Measurements from ENCODE around the gene SLAMF9. TPM values are rescaled to one million over a fixed set of nuclear protein-coding genes. Genes with fewer than 3 reads are reported as not detected.

SLAMF9 gene
- total RNA-seq, 1 experiment from 2014 or later, result not detected

DNA sequence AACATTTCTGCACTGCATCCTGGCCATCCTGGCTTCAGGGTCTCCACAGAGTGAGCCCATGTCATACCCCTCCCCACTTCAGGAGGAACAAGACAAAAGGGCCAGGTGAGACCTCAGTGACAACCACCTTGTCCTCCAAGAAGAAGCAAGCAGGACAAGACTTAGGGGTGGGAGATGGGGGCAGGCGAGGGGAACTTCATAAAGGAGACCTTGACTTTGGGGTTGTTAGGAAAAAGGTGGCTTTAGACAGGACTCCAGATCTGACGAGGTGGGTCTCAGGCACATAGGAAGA lies 24.0 kb upstream of the SLAMF9 start (continued):
- no peak for TF ChIP-seq E2F5 (CRISPR knock-in tag; IDR thresholded peaks at IDR 0.05)
- TF ChIP-seq MYBL2 (CRISPR knock-in tag; IDR thresholded peaks at IDR 0.05), result no peak
- no peak for TF ChIP-seq ZNF232 (CRISPR knock-in tag; IDR thresholded peaks at IDR 0.05)
- no peak for TF ChIP-seq TP53 (CRISPR knock-in tag; IDR thresholded peaks at IDR 0.05)
- TF ChIP-seq JAZF1 (CRISPR knock-in tag; IDR thresholded peaks at IDR 0.05), result no peak
- no peak for TF ChIP-seq ZBTB21 (CRISPR knock-in tag; IDR thresholded peaks at IDR 0.05; ENCODE audit: borderline replicate concordance)

DNA sequence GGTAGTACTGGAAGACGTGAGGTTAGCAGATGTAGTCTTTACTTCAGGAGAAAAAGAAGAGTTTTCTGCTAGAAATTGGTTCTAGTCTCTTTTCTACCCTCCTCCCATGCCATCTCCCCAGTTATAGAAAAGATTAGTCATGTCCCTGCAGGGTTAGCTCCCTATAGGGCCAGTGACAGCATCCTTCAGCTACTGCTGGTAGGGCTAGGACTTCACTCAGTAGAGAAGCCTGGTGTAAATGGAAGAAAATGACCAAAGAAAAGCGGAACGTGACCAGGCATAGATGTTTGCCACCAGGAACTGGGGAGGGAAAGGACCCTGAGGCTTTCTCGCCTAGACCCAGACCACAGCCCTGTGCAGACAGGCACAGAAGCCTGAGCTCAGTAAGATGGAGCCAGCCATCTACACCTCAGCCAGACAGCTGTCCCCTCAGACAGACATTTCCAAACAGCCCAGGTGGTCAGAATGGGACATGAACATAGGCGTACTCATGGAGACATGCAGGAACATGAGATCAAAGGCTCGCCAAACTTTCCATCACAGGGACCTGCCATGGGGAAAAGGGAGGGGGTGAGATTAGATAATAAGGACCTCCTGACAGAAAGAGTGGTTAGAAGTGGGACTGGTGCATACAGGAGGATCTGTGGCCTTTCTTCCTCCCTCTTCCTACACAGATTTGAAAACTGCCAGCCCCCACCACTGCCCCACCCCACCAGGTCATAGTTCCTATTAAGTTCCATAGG lies 23.5 kb upstream of the SLAMF9 start:
- H3K27ac Mint-ChIP-seq, result no peak overlapping the region

More for the DNA sequence above, 23.5 kb upstream of the SLAMF9 start:
- Mint-ChIP-seq H3K36me3 (no peaks in the 10 kb centered on the region), H3K9me3 (no peaks in the 10 kb centered on the region), H3K27me3 (ENCODE audit: low read depth) (peaks cover 9% of the 10 kb centered on the region; the same call in 1 of the 2 replicates), H3K4me3 (no peak overlapping the region), H3K4me1 (no peaks in the 10 kb centered on the region)
- no peak for DNase-seq (ENCODE audit: low spot score)
- ChIA-PET CTCF (no interaction called here), POLR2A (no interaction called here)
- ATAC-seq, result no peak
- TF ChIP-seq ZNF423 (CRISPR knock-in tag; IDR thresholded peaks at IDR 0.05) (no peak), MLX (CRISPR knock-in tag; IDR thresholded peaks at IDR 0.05) (no peak), TP53 (CRISPR knock-in tag; IDR thresholded peaks at IDR 0.05) (no peak), CREM (CRISPR knock-in tag; IDR thresholded peaks at IDR 0.05) (no peak), FOXJ3 (CRISPR knock-in tag; IDR thresholded peaks at IDR 0.05; ENCODE audit: borderline replicate concordance) (no peak), PRDM15 (CRISPR knock-in tag; IDR thresholded peaks at IDR 0.05) (no peak), ZNF232 (CRISPR knock-in tag; IDR thresholded peaks at IDR 0.05) (no peak), NR3C1 (CRISPR knock-in tag; conservative IDR thresholded peaks at IDR 0.05; ENCODE audit: low read depth) (no peak), SP1 (CRISPR knock-in tag; conservative IDR thresholded peaks at IDR 0.05) (no peak), E2F4 (CRISPR knock-in tag; IDR thresholded peaks at IDR 0.05; ENCODE audit: borderline replicate concordance, low read depth) (no peak), JAZF1 (CRISPR knock-in tag; IDR thresholded peaks at IDR 0.05) (no peak)
- TF ChIP-seq, protein P1, sequence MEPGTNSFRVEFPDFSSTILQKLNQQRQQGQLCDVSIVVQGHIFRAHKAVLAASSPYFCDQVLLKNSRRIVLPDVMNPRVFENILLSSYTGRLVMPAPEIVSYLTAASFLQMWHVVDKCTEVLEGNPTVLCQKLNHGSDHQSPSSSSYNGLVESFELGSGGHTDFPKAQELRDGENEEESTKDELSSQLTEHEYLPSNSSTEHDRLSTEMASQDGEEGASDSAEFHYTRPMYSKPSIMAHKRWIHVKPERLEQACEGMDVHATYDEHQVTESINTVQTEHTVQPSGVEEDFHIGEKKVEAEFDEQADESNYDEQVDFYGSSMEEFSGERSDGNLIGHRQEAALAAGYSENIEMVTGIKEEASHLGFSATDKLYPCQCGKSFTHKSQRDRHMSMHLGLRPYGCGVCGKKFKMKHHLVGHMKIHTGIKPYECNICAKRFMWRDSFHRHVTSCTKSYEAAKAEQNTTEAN (CRISPR knock-in tag; IDR thresholded peaks at IDR 0.05), result no peak
- TF ChIP-seq, protein P2, sequence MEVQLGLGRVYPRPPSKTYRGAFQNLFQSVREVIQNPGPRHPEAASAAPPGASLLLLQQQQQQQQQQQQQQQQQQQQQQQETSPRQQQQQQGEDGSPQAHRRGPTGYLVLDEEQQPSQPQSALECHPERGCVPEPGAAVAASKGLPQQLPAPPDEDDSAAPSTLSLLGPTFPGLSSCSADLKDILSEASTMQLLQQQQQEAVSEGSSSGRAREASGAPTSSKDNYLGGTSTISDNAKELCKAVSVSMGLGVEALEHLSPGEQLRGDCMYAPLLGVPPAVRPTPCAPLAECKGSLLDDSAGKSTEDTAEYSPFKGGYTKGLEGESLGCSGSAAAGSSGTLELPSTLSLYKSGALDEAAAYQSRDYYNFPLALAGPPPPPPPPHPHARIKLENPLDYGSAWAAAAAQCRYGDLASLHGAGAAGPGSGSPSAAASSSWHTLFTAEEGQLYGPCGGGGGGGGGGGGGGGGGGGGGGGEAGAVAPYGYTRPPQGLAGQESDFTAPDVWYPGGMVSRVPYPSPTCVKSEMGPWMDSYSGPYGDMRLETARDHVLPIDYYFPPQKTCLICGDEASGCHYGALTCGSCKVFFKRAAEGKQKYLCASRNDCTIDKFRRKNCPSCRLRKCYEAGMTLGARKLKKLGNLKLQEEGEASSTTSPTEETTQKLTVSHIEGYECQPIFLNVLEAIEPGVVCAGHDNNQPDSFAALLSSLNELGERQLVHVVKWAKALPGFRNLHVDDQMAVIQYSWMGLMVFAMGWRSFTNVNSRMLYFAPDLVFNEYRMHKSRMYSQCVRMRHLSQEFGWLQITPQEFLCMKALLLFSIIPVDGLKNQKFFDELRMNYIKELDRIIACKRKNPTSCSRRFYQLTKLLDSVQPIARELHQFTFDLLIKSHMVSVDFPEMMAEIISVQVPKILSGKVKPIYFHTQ (CRISPR knock-in tag; IDR thresholded peaks at IDR 0.05), result no peak
